ENCODE data around the gene DNLZ. TPM values are rescaled to one million over a fixed set of nuclear protein-coding genes. Genes with fewer than 3 reads are reported as not detected.

The DNLZ gene
- total and polyA plus RNA-seq, 2 donors (not counting 3 experiments of a cell fraction or from before 2014, with no cell fraction given), result 26.9 to 38.4 TPM

GRCh38 chr9:136389396-136389795, 25.9 kb upstream of the DNLZ start:
- Histone ChIP-seq H2AFZ (ENCODE audit: low read depth, low read length) (no peak overlapping the region), H3K36me3 (ENCODE audit: control insufficient read depth in 2 of 2, extremely low read depth in 1 of 2, insufficient read depth in 2 of 2, low read length in 2 of 2) (peaks cover 6 to 57% of the 10 kb centered on the region in 2 experiments), H3K4me1 (ENCODE audit: control insufficient read depth, extremely low read depth, insufficient read depth, low read length) (no peaks in the 10 kb centered on the region), H4K20me1 (replicated peaks; ENCODE audit: control insufficient read depth, extremely low read depth, insufficient read depth, low read length) (no peaks in the 10 kb centered on the region), H3K79me2 (ENCODE audit: control insufficient read depth, insufficient read depth, low read length) (no peaks in the 10 kb centered on the region), H3K27ac (ENCODE audit: insufficient read depth, low read depth, low read length) (no peak overlapping the region), H3K9me1 (replicated peaks; ENCODE audit: control insufficient read depth, extremely low read depth, insufficient read depth, low read length) (no peaks in the 10 kb centered on the region), H3K9ac (replicated peaks; ENCODE audit: extremely low read depth, insufficient read depth, low read length) (no peak overlapping the region), H3K4me2 (ENCODE audit: insufficient read depth, low read length) (no peak overlapping the region), H3K27me3 (ENCODE audit: control insufficient read depth in 2 of 2, insufficient read depth in 2 of 2, low read length in 2 of 2) (no peaks in the 10 kb centered on the region), H3K4me3 (replicated peaks in 1 of 3; ENCODE audit: insufficient read depth in 1 of 3, low read depth in 1 of 3, low read length in 3 of 3) (no peak overlapping the region), H3K9me3 (replicated peaks; ENCODE audit: control insufficient read depth, insufficient read depth, low read length) (no peaks in the 10 kb centered on the region)
- CTCF ChIA-PET, result interaction anchor here (0.8 to 2.2 kb wide), 3 partner anchors 12 to 77 kb away, joined by 4 to 5 read pairs (median 4); no protein-coding TSS in a partner anchor
- TF ChIP-seq GATA2 (IDR thresholded peaks at IDR 0.05; ENCODE audit: insufficient read depth, insufficient read length, low read depth, low read length) (no peak), MAX (IDR thresholded peaks at IDR 0.05; ENCODE audit: insufficient read depth, insufficient read length) (no peak), EZH2 (IDR thresholded peaks at IDR 0.05; ENCODE audit: borderline replicate concordance, low read depth, low read length, severe bottlenecking) (no peak), POLR2A (IDR thresholded peaks at IDR 0.05; ENCODE audit: low read depth, low read length) (no peak), POLR2AphosphoS5 (IDR thresholded peaks at IDR 0.05; ENCODE audit: insufficient read depth, low read depth, low read length) (no peak), JUN (IDR thresholded peaks at IDR 0.05; ENCODE audit: borderline replicate concordance, insufficient read depth, insufficient read length, low read depth) (no peak), FOS (IDR thresholded peaks at IDR 0.05; ENCODE audit: borderline replicate concordance, insufficient read depth, low read length) (no peak), MYC (IDR thresholded peaks at IDR 0.05; ENCODE audit: low read depth, low read length) (no peak), CTCF (IDR thresholded peaks at IDR 0.05; ENCODE audit: extremely low read depth in 1 of 2, insufficient read depth in 1 of 2, low read depth in 1 of 2, low read length in 2 of 2) (no peak)
- BruUV-seq (replicated peaks), result no TSS peak
- FAIRE-seq (no peak), DNase-seq (ENCODE audit: low read depth, low spot score) (no peak)
- POLR2A ChIA-PET, result no interaction called here
- intact Hi-C loops (cut with micrococcal nuclease), result no loop called here
- dilution Hi-C loops (cut with MboI; ENCODE audit: extremely low pct_ligation_motif_present, low sequenced_read_pairs), result no loop called here

Data from endothelial cell of umbilical vein (primary cell).